Pulmonary artery endothelial cell (primary cell): Measurements from ENCODE around the gene COPRS. TPM values are rescaled to one million over a fixed set of nuclear protein-coding genes. Genes with fewer than 3 reads are reported as not detected.
"Not testable (repeated sequence)": the region's sequence is repeated elsewhere in the genome, so short reads cannot be mapped to it uniquely, and the experiment has no call there.

Experiments used
- DNase-seq: peaks from one replicate; pipeline ENCODE4 v3.0.0-alpha.2; 2011; ENCODE audit warnings: low read depth, low spot score
- total RNA-seq: library from RNA; depleted of rRNA; stranded (reverse); fragments of >200 nt; gene quantifications from 2 replicates; pipeline ENCODE4 v1.2.3, GENCODE V29; 2014

COPRS gene
- total RNA-seq, 1 donor from 2014 or later: 62.1 TPM

DNA sequence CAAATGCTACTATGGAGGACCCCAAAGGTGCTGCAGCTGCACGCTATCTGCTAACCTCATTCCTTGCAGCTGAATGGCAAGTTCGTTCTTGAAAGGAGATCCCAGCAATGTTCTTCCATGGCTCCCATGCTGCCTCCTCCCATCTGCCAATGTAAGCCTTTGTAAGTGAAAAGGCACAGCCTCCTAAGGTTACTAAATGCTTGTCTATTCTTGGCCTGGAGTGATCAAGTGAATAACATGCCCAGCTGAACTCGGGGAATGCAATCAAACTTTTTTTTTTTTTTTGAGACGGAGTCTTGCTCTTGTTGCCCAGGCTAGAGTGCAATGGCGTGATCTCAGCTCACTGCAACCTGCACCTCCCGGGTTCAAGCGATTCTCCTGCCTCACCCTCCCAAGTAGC lies 49.2 kb downstream of the COPRS start:
- not testable (repeated sequence) for DNase-seq

DNA sequence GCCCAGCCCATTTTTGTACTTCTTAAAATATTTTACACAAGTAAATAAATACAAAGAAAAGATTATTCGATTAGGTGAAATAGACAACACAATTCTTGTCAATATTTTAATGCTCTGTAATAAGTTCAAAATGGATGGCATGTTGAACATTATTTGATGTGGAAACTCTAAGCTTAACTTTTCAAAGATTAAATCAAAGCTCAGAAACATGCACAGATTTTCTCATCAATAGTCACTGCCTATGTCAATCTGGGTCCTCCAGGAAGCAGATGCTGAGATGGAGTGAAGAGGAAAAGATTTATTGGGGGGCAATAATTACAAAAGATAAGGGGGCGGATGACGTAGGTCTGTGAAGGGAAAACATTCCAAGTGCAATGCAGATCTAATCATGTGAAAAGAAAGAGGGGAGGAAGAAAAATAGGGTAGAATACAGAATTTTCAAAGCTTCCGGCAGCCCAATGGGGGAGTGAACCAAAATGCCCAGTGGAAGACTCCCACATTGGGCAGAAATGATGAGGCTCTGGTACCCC lies 50.5 kb downstream of the COPRS start:
- no peak for DNase-seq

DNA sequence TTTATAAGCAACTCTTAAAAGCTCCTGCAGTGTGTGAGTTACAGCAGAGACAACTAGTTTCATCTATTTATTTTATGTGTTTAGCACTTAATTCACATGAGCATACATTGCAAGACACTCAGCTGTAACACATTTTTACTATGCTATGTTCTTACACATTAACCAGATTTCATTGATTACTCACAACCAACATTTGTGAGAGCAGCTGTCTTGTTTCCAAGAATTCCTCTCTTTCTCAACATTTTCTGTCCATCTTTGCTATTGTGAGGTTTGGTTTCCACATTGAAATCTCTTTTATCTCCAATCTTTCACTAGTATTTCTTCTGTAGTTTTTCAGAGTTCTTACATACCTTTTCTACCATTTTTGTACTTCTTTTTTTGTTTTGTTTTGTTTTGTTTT lies 51.2 kb downstream of the COPRS start:
- no peak for DNase-seq

DNA sequence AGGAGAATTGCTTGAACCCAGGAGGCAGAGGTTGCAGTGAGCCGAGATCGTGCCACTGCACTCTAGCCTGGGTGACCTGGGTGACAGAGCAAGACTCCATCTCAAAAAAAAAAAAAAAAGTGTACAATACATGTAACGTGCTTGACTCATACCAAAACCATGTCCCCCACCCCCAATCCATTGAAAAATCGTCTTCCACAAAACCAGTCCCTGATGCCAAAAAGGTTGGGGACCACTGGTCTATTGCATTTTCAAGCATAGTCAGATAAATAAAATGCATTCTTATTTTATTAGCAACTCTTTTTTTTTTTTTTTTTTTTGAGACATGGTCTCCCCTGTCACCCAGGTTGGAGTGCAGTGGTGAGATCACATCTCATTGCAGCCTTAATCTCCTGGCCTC lies 52.1 kb downstream of the COPRS start:
- no peak for DNase-seq

DNA sequence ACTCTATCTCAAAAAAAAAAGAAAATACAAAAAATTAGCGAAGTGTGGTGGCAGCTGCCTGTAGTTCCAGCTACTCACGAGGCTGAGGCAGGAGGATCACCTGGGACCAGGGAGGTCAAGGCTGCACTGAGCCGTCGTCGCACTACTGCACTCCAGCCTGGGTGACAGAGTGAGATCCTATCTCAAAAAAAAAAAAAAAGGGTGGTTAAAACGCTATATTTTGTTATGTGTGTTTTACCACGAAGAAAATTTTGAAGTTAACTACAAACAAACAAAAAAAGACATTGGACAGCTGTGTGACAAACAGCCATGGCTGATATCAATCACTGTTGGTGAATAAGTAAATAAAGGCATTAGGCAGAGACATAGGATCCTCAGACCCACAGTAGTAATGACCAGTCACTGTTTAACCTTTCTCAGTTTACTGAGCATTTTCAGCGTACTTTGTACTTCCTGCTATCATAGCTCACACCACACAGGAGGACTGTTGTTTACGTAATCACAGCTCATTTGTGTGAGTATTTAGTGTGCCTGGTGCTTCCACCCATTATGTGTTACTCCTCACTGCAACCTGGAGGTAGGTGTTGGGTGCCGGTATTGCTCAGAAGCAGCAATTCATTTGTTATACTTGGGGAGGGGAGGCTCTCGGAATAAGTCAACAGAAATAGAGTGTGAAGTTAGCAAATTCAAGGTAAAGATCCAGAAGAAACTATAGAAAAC lies 55.4 kb downstream of the COPRS start:
- DNase-seq: no peak

DNA sequence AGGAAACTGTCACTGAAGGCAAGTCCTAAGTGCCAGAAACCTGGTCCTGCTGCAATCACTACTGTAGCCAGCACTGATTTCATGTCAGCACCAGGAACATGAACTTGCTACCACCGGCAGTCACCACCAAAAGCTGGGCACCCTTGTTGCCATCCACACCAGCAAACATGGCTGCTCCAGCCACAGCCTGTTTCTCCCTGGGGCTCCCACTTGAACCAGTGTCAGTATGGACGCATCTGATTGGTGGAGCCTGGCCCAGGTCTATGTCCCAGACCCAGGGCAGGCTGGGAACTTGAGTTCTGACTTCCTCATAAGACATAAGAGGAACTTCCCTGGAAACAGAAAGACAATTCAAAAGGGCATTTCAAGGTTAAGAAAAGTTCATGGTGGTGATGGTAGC lies 56.5 kb downstream of the COPRS start:
- DNase-seq: no peak

Other genes starting within 250 kb of the COPRS start
- gene UTP6, start 42.5 kb upstream of the COPRS start, total RNA-seq: 32.4 and 45.9 TPM in 2 replicates
- gene SUZ12, start 77.8 kb upstream of the COPRS start, total RNA-seq: 24.3 and 25.2 TPM in 2 replicates
- 8.3 and 10.4 TPM in 2 replicates for gene LRRC37B, start 148.1 kb upstream of the COPRS start, total RNA-seq